Fibroblast of mammary gland (primary cell): ENCODE data around the gene TOMM7.
A peak's percentile ranks its signal among the peaks of the same experiment; 100 is the strongest.

Source experiments
- DNase-seq: peaks from one replicate; pipeline ENCODE4 v3.0.0-alpha.2; 2010; ENCODE audit warnings: low read depth
- H3K4me3 ChIP-seq: 2 replicates; pipeline ENCODE4 v1.5.1; 2011; ENCODE audit warnings: low read depth, mild to moderate bottlenecking, low read length, moderate library complexity; ENCODE audit not compliant: control insufficient read depth
- CTCF ChIP-seq: conservative IDR thresholded peaks from 2 replicates; pipeline ENCODE4 v1.5.1; 2011; ENCODE audit warnings: low read depth, low read length, inconsistent platforms; ENCODE audit not compliant: control insufficient read depth, insufficient read depth

The TOMM7 gene

GRCh38 chr7:22822486-22823141 is at the start of gene TOMM7:
Gene TOMM7 (minus strand): TSS chr7:22822849. CDS start chr7:22822779, 70 bp downstream.
- DNase-seq, result peak; percentile 97
- H3K4me3 ChIP-seq, result peak within 1 kb of the TSS; percentile 69

GRCh38 chr7:22872096-22872807 is 49.6 kb upstream of the TOMM7 start:
- no peak overlapping the region for H3K4me3 ChIP-seq
- DNase-seq, result no peak
- TF ChIP-seq CTCF, result no peak

More at GRCh38 chr7:22822486-22823141, at the start of gene TOMM7:
- TF ChIP-seq CTCF, result no peak

- no peak for TF ChIP-seq CTCF
- no peak for DNase-seq
- no peak overlapping the region for H3K4me3 ChIP-seq
These were observed 49.0 kb upstream of the TOMM7 start for GRCh38 chr7:22871661-22872060.

GRCh38 chr7:22868509-22868908 is 45.9 kb upstream of the TOMM7 start:
- TF ChIP-seq CTCF, result no peak
- no peak for DNase-seq
- H3K4me3 ChIP-seq, result no peak overlapping the region

- TF ChIP-seq CTCF, result no peak
- no peak for DNase-seq
- H3K4me3 ChIP-seq, result no peak overlapping the region
These were observed 44.9 kb upstream of the TOMM7 start for GRCh38 chr7:22867589-22867988.

- H3K4me3 ChIP-seq, result no peak overlapping the region
These were observed 44.4 kb upstream of the TOMM7 start for GRCh38 chr7:22867003-22867402.

More at GRCh38 chr7:22867003-22867402, 44.4 kb upstream of the TOMM7 start:
- peak; percentile 85 for DNase-seq
- no peak for TF ChIP-seq CTCF
